ENCODE data around the gene BAIAP3.
A peak's percentile ranks its signal among the peaks of the same experiment; 100 is the strongest.

The BAIAP3 gene

DNA sequence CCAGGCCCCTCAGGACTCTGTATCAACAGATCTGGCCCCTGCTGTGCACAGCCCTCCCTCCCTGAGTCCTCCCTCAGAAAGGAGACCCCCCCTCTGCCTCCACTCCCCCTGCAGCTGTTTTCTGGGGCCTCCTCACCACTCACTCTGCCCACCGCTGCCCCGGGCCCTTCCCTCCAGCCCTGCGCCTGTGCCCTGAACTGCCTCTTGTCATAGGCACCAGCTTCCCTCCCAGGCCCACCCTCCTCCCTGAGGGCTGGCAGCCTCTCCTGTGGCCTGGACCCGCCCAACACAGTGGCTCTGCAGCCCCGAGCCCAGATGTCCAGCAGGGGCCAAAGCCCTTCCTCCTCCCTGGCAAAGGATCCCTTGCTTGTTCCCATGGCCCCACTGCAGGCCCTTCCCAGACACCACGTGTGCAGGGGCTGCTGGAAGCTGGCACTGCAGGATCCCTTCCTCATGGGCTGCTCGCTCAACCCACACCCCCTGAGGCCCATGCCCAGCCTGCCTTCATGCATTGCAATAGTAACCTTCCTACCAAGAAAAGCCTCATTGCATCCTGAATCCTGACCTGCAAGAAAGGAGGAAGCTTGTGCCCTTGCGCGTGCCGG lies 44.1 kb downstream of the BAIAP3 start:
- H3K9me3 ChIP-seq (ENCODE audit: control insufficient read depth, insufficient read depth, low read length) = no peaks in the 10 kb centered on the region
- TF ChIP-seq, protein P1, sequence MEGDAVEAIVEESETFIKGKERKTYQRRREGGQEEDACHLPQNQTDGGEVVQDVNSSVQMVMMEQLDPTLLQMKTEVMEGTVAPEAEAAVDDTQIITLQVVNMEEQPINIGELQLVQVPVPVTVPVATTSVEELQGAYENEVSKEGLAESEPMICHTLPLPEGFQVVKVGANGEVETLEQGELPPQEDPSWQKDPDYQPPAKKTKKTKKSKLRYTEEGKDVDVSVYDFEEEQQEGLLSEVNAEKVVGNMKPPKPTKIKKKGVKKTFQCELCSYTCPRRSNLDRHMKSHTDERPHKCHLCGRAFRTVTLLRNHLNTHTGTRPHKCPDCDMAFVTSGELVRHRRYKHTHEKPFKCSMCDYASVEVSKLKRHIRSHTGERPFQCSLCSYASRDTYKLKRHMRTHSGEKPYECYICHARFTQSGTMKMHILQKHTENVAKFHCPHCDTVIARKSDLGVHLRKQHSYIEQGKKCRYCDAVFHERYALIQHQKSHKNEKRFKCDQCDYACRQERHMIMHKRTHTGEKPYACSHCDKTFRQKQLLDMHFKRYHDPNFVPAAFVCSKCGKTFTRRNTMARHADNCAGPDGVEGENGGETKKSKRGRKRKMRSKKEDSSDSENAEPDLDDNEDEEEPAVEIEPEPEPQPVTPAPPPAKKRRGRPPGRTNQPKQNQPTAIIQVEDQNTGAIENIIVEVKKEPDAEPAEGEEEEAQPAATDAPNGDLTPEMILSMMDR (IDR thresholded peaks at IDR 0.05; ENCODE audit: low read depth, low read length, poor library complexity, severe bottlenecking) = no peak
- no peak for TF ChIP-seq EZH2phosphoT487 (IDR thresholded peaks at IDR 0.05; ENCODE audit: borderline replicate concordance, low read length)
- H3K36me3 ChIP-seq (ENCODE audit: control insufficient read depth, low read length) = no peaks in the 10 kb centered on the region
- no peaks in the 10 kb centered on the region for H4K20me1 ChIP-seq (ENCODE audit: control insufficient read depth, insufficient read depth, low read depth, low read length)
- H3K9me2 ChIP-seq (replicated peaks; ENCODE audit: control insufficient read depth, low read length) = no peaks in the 10 kb centered on the region
- H3K27me3 ChIP-seq (ENCODE audit: control insufficient read depth, low read length) = no peaks in the 10 kb centered on the region
- no peaks in the 10 kb centered on the region for H3K79me2 ChIP-seq (ENCODE audit: control insufficient read depth, low read length)
- peaks cover 14% of the 10 kb centered on the region for H3K4me1 ChIP-seq (ENCODE audit: control insufficient read depth, low read length)
- H3K4me2 ChIP-seq (ENCODE audit: low read length) = no peak overlapping the region
- no peaks in the 10 kb centered on the region for H3F3A ChIP-seq (ENCODE audit: control insufficient read depth, insufficient read depth)
- no peak overlapping the region for H3K4me3 ChIP-seq (ENCODE audit: low read length)
- no peak overlapping the region for H3K27ac ChIP-seq (ENCODE audit: low read depth, low read length)

GRCh38 chr16:1378087-1378803 lies 44.8 kb downstream of the BAIAP3 start:
- H3K4me3 ChIP-seq (ENCODE audit: low read length) = peak overlapping the region; percentile 77
- H3K9me2 ChIP-seq (replicated peaks; ENCODE audit: control insufficient read depth, low read length) = no peaks in the 10 kb centered on the region
- H3K4me1 ChIP-seq (ENCODE audit: control insufficient read depth, low read length) = peaks cover 14% of the 10 kb centered on the region
- no peaks in the 10 kb centered on the region for H3F3A ChIP-seq (ENCODE audit: control insufficient read depth, insufficient read depth)
- no peaks in the 10 kb centered on the region for H4K20me1 ChIP-seq (ENCODE audit: control insufficient read depth, insufficient read depth, low read depth, low read length)
- no peaks in the 10 kb centered on the region for H3K9me3 ChIP-seq (ENCODE audit: control insufficient read depth, insufficient read depth, low read length)
- TF ChIP-seq, protein P1 (IDR thresholded peaks at IDR 0.05; ENCODE audit: low read depth, low read length, poor library complexity, severe bottlenecking) = no peak
- no peak for TF ChIP-seq EZH2phosphoT487 (IDR thresholded peaks at IDR 0.05; ENCODE audit: borderline replicate concordance, low read length)
- no peaks in the 10 kb centered on the region for H3K27me3 ChIP-seq (ENCODE audit: control insufficient read depth, low read length)
- no peak overlapping the region for H3K27ac ChIP-seq (ENCODE audit: low read depth, low read length)
- no peaks in the 10 kb centered on the region for H3K79me2 ChIP-seq (ENCODE audit: control insufficient read depth, low read length)
- H3K4me2 ChIP-seq (ENCODE audit: low read length) = peak overlapping the region; percentile 80
- H3K36me3 ChIP-seq (ENCODE audit: control insufficient read depth, low read length) = no peaks in the 10 kb centered on the region

- TF ChIP-seq EZH2phosphoT487 (IDR thresholded peaks at IDR 0.05; ENCODE audit: borderline replicate concordance, low read length) = no peak
- TF ChIP-seq, protein P1 (IDR thresholded peaks at IDR 0.05; ENCODE audit: low read depth, low read length, poor library complexity, severe bottlenecking) = no peak
- H3K4me2 ChIP-seq (ENCODE audit: low read length) = peak overlapping the region; percentile 80
These were observed 45.4 kb downstream of the BAIAP3 start for GRCh38 chr16:1378804-1379303.

More at GRCh38 chr16:1378804-1379303, 45.4 kb downstream of the BAIAP3 start:
- H3K36me3 ChIP-seq (ENCODE audit: control insufficient read depth, low read length) = no peaks in the 10 kb centered on the region
- no peaks in the 10 kb centered on the region for H3K79me2 ChIP-seq (ENCODE audit: control insufficient read depth, low read length)
- H3K9me2 ChIP-seq (replicated peaks; ENCODE audit: control insufficient read depth, low read length) = no peaks in the 10 kb centered on the region
- peaks cover 14% of the 10 kb centered on the region for H3K4me1 ChIP-seq (ENCODE audit: control insufficient read depth, low read length)
- H3F3A ChIP-seq (ENCODE audit: control insufficient read depth, insufficient read depth) = no peaks in the 10 kb centered on the region
- no peaks in the 10 kb centered on the region for H3K27me3 ChIP-seq (ENCODE audit: control insufficient read depth, low read length)
- no peaks in the 10 kb centered on the region for H3K9me3 ChIP-seq (ENCODE audit: control insufficient read depth, insufficient read depth, low read length)
- H3K27ac ChIP-seq (ENCODE audit: low read depth, low read length) = no peak overlapping the region
- peak overlapping the region; percentile 77 for H3K4me3 ChIP-seq (ENCODE audit: low read length)
- no peaks in the 10 kb centered on the region for H4K20me1 ChIP-seq (ENCODE audit: control insufficient read depth, insufficient read depth, low read depth, low read length)

Measured in DOHH2 (cell line).